Loucy (cell line): Measurements from ENCODE around the gene ZNF205.
A peak's percentile ranks its signal among the peaks of the same experiment; 100 is the strongest.

Experiments
- H2AFZ ChIP-seq: fragments of 200-600 bp; sonication (generic); 2 replicates; pipeline ENCODE4 v1.6.0; 2016; ENCODE audit warnings: antibody characterized with exemption, mild to moderate bottlenecking, low read length, moderate library complexity
- H3F3A ChIP-seq: fragments of 200-600 bp; 2 replicates; pipeline ENCODE4 v1.6.0; 2016; ENCODE audit warnings: antibody characterized with exemption, low read depth, mild to moderate bottlenecking
- H3K27me3 ChIP-seq: fragments of 200-600 bp; sonication (generic); 2 replicates; pipeline ENCODE4 v1.6.1; 2014; ENCODE audit warnings: low read length, mild to moderate bottlenecking; ENCODE audit not compliant: insufficient read depth, poor library complexity, severe bottlenecking
- H3K36me3 ChIP-seq: fragments of 200-600 bp; sonication (generic); 2 replicates; pipeline ENCODE4 v1.6.1; 2016; ENCODE audit warnings: low read length; ENCODE audit not compliant: insufficient read depth
- H3K4me1 ChIP-seq: fragments of 200-600 bp; sonication (generic); 2 replicates; pipeline ENCODE4 v1.5.1; 2014; ENCODE audit warnings: low read length, mild to moderate bottlenecking; ENCODE audit not compliant: insufficient read depth, poor library complexity, severe bottlenecking
- H3K4me2 ChIP-seq: fragments of 200-600 bp; sonication (generic); 2 replicates; pipeline ENCODE4 v1.6.0; 2014; ENCODE audit warnings: antibody characterized with exemption, low read length, low read depth, mild to moderate bottlenecking; ENCODE audit not compliant: poor library complexity, severe bottlenecking
- H3K4me3 ChIP-seq: fragments of 200-600 bp; sonication (generic); 2 replicates; pipeline ENCODE4 v1.5.1; 2014; ENCODE audit warnings: low read length, mild to moderate bottlenecking, mixed read lengths; ENCODE audit not compliant: poor library complexity, severe bottlenecking
- H3K79me2 ChIP-seq: fragments of 200-600 bp; sonication (generic); 2 replicates; pipeline ENCODE4 v1.6.1; 2014; ENCODE audit warnings: low read length; ENCODE audit not compliant: insufficient read depth
- H3K9ac ChIP-seq: fragments of 200-600 bp; sonication (generic); 2 replicates; pipeline ENCODE4 v1.6.0; 2014; ENCODE audit warnings: mild to moderate bottlenecking, low read depth, low read length, moderate library complexity; ENCODE audit not compliant: poor library complexity, severe bottlenecking
- H3K9me2 ChIP-seq: fragments of 200-600 bp; sonication (generic); replicated peaks from 2 replicates; pipeline ENCODE4 v1.6.1; 2016; ENCODE audit warnings: low read depth, low read length, mixed read lengths
- H3K9me3 ChIP-seq: fragments of 200-600 bp; sonication (generic); 2 replicates; pipeline ENCODE4 v1.6.1; 2014; ENCODE audit warnings: mild to moderate bottlenecking, antibody characterized with exemption, low read length, low read depth; ENCODE audit not compliant: insufficient read depth
- H4K20me1 ChIP-seq: fragments of 200-600 bp; sonication (generic); 2 replicates; pipeline ENCODE4 v1.6.0; 2014; ENCODE audit warnings: antibody characterized with exemption, low read length, mild to moderate bottlenecking; ENCODE audit not compliant: insufficient read depth, poor library complexity, severe bottlenecking
- CTCF ChIP-seq: fragments of 200-600 bp; sonication (generic); conservative IDR thresholded peaks from 2 replicates; pipeline ENCODE4 v1.5.1; 2014; ENCODE audit warnings: mild to moderate bottlenecking, antibody characterized with exemption, low read length
- EZH2phosphoT487 ChIP-seq: fragments of 200-600 bp; IDR thresholded peaks from 2 replicates; pipeline ENCODE4 v1.6.1; 2018; ENCODE audit warnings: antibody characterized with exemption, mild to moderate bottlenecking, moderate library complexity, borderline replicate concordance

Gene ZNF205

GRCh38 chr16:3099395-3099731 is 13.0 kb upstream of the ZNF205 start:
- H3K79me2 ChIP-seq = no peaks in the 10 kb centered on the region
- H3K9me2 ChIP-seq = no peaks in the 10 kb centered on the region
- H3K27me3 ChIP-seq = no peaks in the 10 kb centered on the region
- no peaks in the 10 kb centered on the region for H4K20me1 ChIP-seq
- no peak overlapping the region for H3K9ac ChIP-seq
- H3K36me3 ChIP-seq = no peaks in the 10 kb centered on the region
- H3K4me1 ChIP-seq = peaks cover 4% of the 10 kb centered on the region
- H2AFZ ChIP-seq = no peak overlapping the region
- H3K9me3 ChIP-seq = no peaks in the 10 kb centered on the region
- no peak overlapping the region for H3K4me2 ChIP-seq
- no peaks in the 10 kb centered on the region for H3F3A ChIP-seq
- H3K4me3 ChIP-seq = no peak overlapping the region
- TF ChIP-seq CTCF (no peak), EZH2phosphoT487 (no peak)

- Histone ChIP-seq H3K9me2 (no peaks in the 10 kb centered on the region), H3K4me2 (no peak overlapping the region), H2AFZ (no peak overlapping the region), H3K9me3 (no peaks in the 10 kb centered on the region), H3K27me3 (no peaks in the 10 kb centered on the region), H3K79me2 (no peaks in the 10 kb centered on the region), H3K36me3 (no peaks in the 10 kb centered on the region), H3K9ac (no peak overlapping the region), H4K20me1 (no peaks in the 10 kb centered on the region), H3K4me1 (peaks cover 4% of the 10 kb centered on the region), H3K4me3 (no peak overlapping the region), H3F3A (no peaks in the 10 kb centered on the region)
- TF ChIP-seq EZH2phosphoT487 (no peak), CTCF (no peak)
Observed at GRCh38 chr16:3099732-3100499, 12.5 kb upstream of the ZNF205 start.

GRCh38 chr16:3101018-3101840 is 11.2 kb upstream of the ZNF205 start:
- no peaks in the 10 kb centered on the region for H3F3A ChIP-seq
- no peak overlapping the region for H2AFZ ChIP-seq

More at GRCh38 chr16:3101018-3101840, 11.2 kb upstream of the ZNF205 start:
- H3K27me3 ChIP-seq = no peaks in the 10 kb centered on the region
- no peaks in the 10 kb centered on the region for H3K36me3 ChIP-seq
- H3K4me1 ChIP-seq = peaks cover under 1% of the 10 kb centered on the region
- no peaks in the 10 kb centered on the region for H3K9me3 ChIP-seq
- no peaks in the 10 kb centered on the region for H3K79me2 ChIP-seq
- no peak overlapping the region for H3K9ac ChIP-seq
- H3K9me2 ChIP-seq = no peaks in the 10 kb centered on the region
- no peak overlapping the region for H3K4me2 ChIP-seq
- H3K4me3 ChIP-seq = no peak overlapping the region
- TF ChIP-seq EZH2phosphoT487 (no peak), CTCF (peak; percentile 53)
- H4K20me1 ChIP-seq = no peaks in the 10 kb centered on the region
